A549 (cell line): Measurements from ENCODE around the gene EXOC1. TPM values are rescaled to one million over a fixed set of nuclear protein-coding genes. Genes with fewer than 3 reads are reported as not detected.
A peak's percentile ranks its signal among the peaks of the same experiment; 100 is the strongest.

Experiments used
- ATAC-seq, 2 experiments: fragments of 200-7000 bp in 1 of 2; fragments of >200 bp in 1 of 2; cut with Nextera tagmentation in 1 of 2; cut with Tn5 transposase in 1 of 2; 3 replicates each; pipeline versions ENCODE4 v1.8.0 to v1.9.1; 2018 to 2020; ENCODE audit warnings: mild to moderate bottlenecking in 1 of 2, moderate library complexity in 1 of 2
- CTCF ChIA-PET: fragments of 300-600 bp; sonication (Branson Sonifier 250); formaldehyde crosslinking; extraction: SDS; loops from one replicate; lab custom pipeline; 2021; ENCODE audit warnings: antibody characterized with exemption, inconsistent platforms; lab: Yijun Ruan, JAX
- POLR2A ChIA-PET: fragments of 350-600 bp; formaldehyde crosslinking; extraction: SDS; loops from one replicate; lab custom pipeline; 2021; ENCODE audit warnings: antibody characterized with exemption, inconsistent platforms; lab: Yijun Ruan, JAX
- DNase-seq, 2 experiments: peaks; one replicate each; pipeline versions ENCODE4 v3.0.0 to v3.0.0-alpha.2; 2011 to 2016; ENCODE audit warnings: low read depth in 1 of 2, low spot score in 1 of 2
- FAIRE-seq: peaks from 2 replicates; lab custom pipeline; 2011; peaks lifted over from hg19 to GRCh38; lab: Jason Lieb, UNC
- H3K27ac ChIP-seq, 2 experiments: fragments of >200 bp; sonication (Bioruptor Twin); formaldehyde crosslinking; 3 replicates each; pipeline ENCODE4 v1.5.1; 2016 to 2017
- H3K4me1 ChIP-seq: fragments of >200 bp; sonication (Bioruptor Twin); formaldehyde crosslinking; 3 replicates; pipeline ENCODE4 v1.6.1; 2016
- H3K4me2 ChIP-seq: fragments of >200 bp; sonication (Bioruptor Twin); formaldehyde crosslinking; 3 replicates; pipeline ENCODE4 v1.6.1; 2016
- H3K4me3 ChIP-seq: fragments of >200 bp; sonication (Bioruptor Twin); formaldehyde crosslinking; 3 replicates; pipeline ENCODE4 v1.5.1; 2016
- H3K9me3 ChIP-seq: fragments of >200 bp; sonication (Bioruptor Twin); formaldehyde crosslinking; 3 replicates; pipeline ENCODE4 v1.6.1; 2016
- ATOH8 ChIP-seq: fragments of 250-450 bp; sonication (Bioruptor Pico); IDR thresholded peaks from 2 replicates; pipeline ENCODE4 v1.5.0; 2020; ENCODE audit warnings: low read depth, mild to moderate bottlenecking, moderate library complexity
- BHLHE40 ChIP-seq: IDR thresholded peaks from 2 replicates; pipeline ENCODE4 v1.6.1; 2012; ENCODE audit warnings: low read depth, low read length, inconsistent platforms
- CHD2 ChIP-seq: fragments of 150-350 bp; IDR thresholded peaks from 2 replicates; pipeline ENCODE4 v1.6.1; 2014; ENCODE audit warnings: low read length; ENCODE audit not compliant: partially characterized antibody
- CHD4 ChIP-seq: fragments of 200-600 bp; sonication (generic); IDR thresholded peaks from 2 replicates; pipeline ENCODE4 v1.6.1; 2016; ENCODE audit warnings: antibody characterized with exemption, mild to moderate bottlenecking, borderline replicate concordance
- CTCF ChIP-seq: fragments of >200 bp; sonication (Bioruptor Twin); formaldehyde crosslinking; IDR thresholded peaks from 3 replicates; pipeline ENCODE4 v1.5.1; 2016
- EHF ChIP-seq: fragments of 250-450 bp; sonication (Bioruptor Pico); IDR thresholded peaks from 2 replicates; pipeline ENCODE4 v1.5.0; 2020; ENCODE audit warnings: mild to moderate bottlenecking
- EHMT2 ChIP-seq: fragments of 200-600 bp; sonication (generic); IDR thresholded peaks from 2 replicates; pipeline ENCODE4 v1.6.1; 2016; ENCODE audit warnings: antibody characterized with exemption, low read depth, mild to moderate bottlenecking, moderate library complexity
- FOXS1 ChIP-seq: fragments of 250-450 bp; sonication (Bioruptor Pico); IDR thresholded peaks from 2 replicates; pipeline ENCODE4 v1.5.0; 2020; ENCODE audit warnings: mild to moderate bottlenecking, moderate library complexity
- GATA3 ChIP-seq: IDR thresholded peaks from 2 replicates; pipeline ENCODE4 v1.6.1; 2012; ENCODE audit warnings: borderline replicate concordance
- HDAC2 ChIP-seq: fragments of 200-600 bp; sonication (generic); IDR thresholded peaks from 2 replicates; pipeline ENCODE4 v1.6.1; 2016
- HEYL ChIP-seq: fragments of 250-450 bp; sonication (Bioruptor Pico); IDR thresholded peaks from 2 replicates; pipeline ENCODE4 v1.8.0; 2021; ENCODE audit warnings: mild to moderate bottlenecking, moderate library complexity
- HOXB5 ChIP-seq: fragments of 250-450 bp; sonication (Bioruptor Pico); IDR thresholded peaks from 2 replicates; pipeline ENCODE4 v1.5.0; 2020; ENCODE audit warnings: mild to moderate bottlenecking, moderate library complexity
- KDM1A ChIP-seq: fragments of 200-600 bp; sonication (generic); IDR thresholded peaks from 2 replicates; pipeline ENCODE4 v1.6.1; 2016; ENCODE audit warnings: low read depth, mild to moderate bottlenecking
- KDM5A ChIP-seq: fragments of 200-600 bp; sonication (generic); IDR thresholded peaks from 2 replicates; pipeline ENCODE4 v1.6.1; 2016; ENCODE audit warnings: antibody characterized with exemption, mild to moderate bottlenecking
- MAZ ChIP-seq: fragments of 150-350 bp; IDR thresholded peaks from 2 replicates; pipeline ENCODE4 v1.6.1; 2014; ENCODE audit warnings: antibody characterized with exemption, low read depth, low read length, borderline replicate concordance
- MYC ChIP-seq: IDR thresholded peaks from 2 replicates; pipeline ENCODE4 v1.6.1; 2012; ENCODE audit warnings: mild to moderate bottlenecking, inconsistent platforms, low read length, improper control_type of control experiment, borderline replicate concordance
- NFE2L2 ChIP-seq: fragments of 150-350 bp; conservative IDR thresholded peaks from 2 replicates; pipeline ENCODE4 v1.6.1; 2014; ENCODE audit warnings: low read length
- PBX3 ChIP-seq: IDR thresholded peaks from 2 replicates; pipeline ENCODE4 v1.6.1; 2012
- POLR2A ChIP-seq: IDR thresholded peaks from 2 replicates; pipeline ENCODE4 v1.6.1; 2012; ENCODE audit warnings: mild to moderate bottlenecking, low read length
- POLR2AphosphoS2 ChIP-seq: conservative IDR thresholded peaks from 2 replicates; pipeline ENCODE4 v1.6.1; 2012; ENCODE audit warnings: low read length, improper control_type of control experiment, inconsistent platforms
- RFX5 ChIP-seq: fragments of 450-650 bp; IDR thresholded peaks from 2 replicates; pipeline ENCODE4 v1.7.1; 2014; ENCODE audit warnings: antibody characterized with exemption, mild to moderate bottlenecking, moderate library complexity
- SMC3 ChIP-seq: fragments of >200 bp; sonication (Bioruptor Twin); formaldehyde crosslinking; IDR thresholded peaks from 3 replicates; pipeline ENCODE4 v1.6.1; 2018; ENCODE audit warnings: inconsistent platforms
- TFCP2L1 ChIP-seq: fragments of 250-450 bp; sonication (Bioruptor Pico); IDR thresholded peaks from 2 replicates; pipeline ENCODE4 v1.5.0; 2021; ENCODE audit warnings: mild to moderate bottlenecking
- ZC3H11A ChIP-seq: fragments of 450-650 bp; IDR thresholded peaks from 2 replicates; pipeline ENCODE4 v1.6.1; 2014; ENCODE audit warnings: antibody characterized with exemption, mild to moderate bottlenecking
- ZNF302 ChIP-seq: fragments of 250-450 bp; sonication (Bioruptor Pico); IDR thresholded peaks from 2 replicates; pipeline ENCODE4 v1.9.0; 2021; ENCODE audit warnings: inconsistent platforms, mild to moderate bottlenecking, moderate library complexity
- ZSCAN20 ChIP-seq: fragments of 250-450 bp; sonication (Bioruptor Pico); IDR thresholded peaks from 2 replicates; pipeline ENCODE4 v1.8.0; 2022; ENCODE audit warnings: mild to moderate bottlenecking, moderate library complexity
- WGBS: methylation state at CpG from one replicate; pipeline ENCODE4 v1.1.6; 2017; ENCODE audit errors: missing lambda C conversion rate; 5-methylcytosine and 5-hydroxymethylcytosine counted together
- polyA plus RNA-seq, 4 experiments: library from polyadenylated mRNA; depleted of rRNA in 3 of 4; stranded (reverse); fragments of >200 nt; fragmentation: RNase III in 1 of 4; extraction: RNeasy Plus Mini Kit Qiagen cat#74134 plus additional on column Dnase treatment in 1 of 4; gene quantifications; 2 replicates in 3 of 4; 3 replicates in 1 of 4; pipeline ENCODE4 v1.2.3, GENCODE V29; 2011 to 2017
- TF ChIP-seq, protein P1 (sequence below): fragments of 200-600 bp; sonication (generic); IDR thresholded peaks from 2 replicates; pipeline ENCODE4 v1.6.1; 2016; ENCODE audit warnings: antibody characterized with exemption, mild to moderate bottlenecking, moderate library complexity

The EXOC1 gene
- polyA plus RNA-seq, 2 of the 4 experiments (the other 2 are of a cell fraction) = 12.8 to 22.4 TPM

GRCh38 chr4:55854129-55854528 lies 681 bp downstream of the EXOC1 start:
- Histone ChIP-seq H3K27ac (peak overlapping the region; percentile 79 to 96), H3K4me1 (peaks cover 3% of the 10 kb centered on the region; the same call in 2 of the 3 replicates), H3K4me3 (peak overlapping the region; percentile 73), H3K4me2 (peak overlapping the region; percentile 91), H3K9me3 (no peaks in the 10 kb centered on the region)
- WGBS = 8% methylated on average over 6 of the region's 7 CpGs
- ChIA-PET CTCF (interaction anchor here (1.5 to 1.6 kb wide), 2 partner anchors 13 to 409 kb away, joined by 3 to 4 read pairs; no protein-coding TSS in a partner anchor), POLR2A (interaction anchor here (1.8 kb wide), 1 partner anchor 12 kb away, joined by 7 read pairs; no protein-coding TSS in a partner anchor)
- peak in 1 of 2 experiments; percentile 55; a peak in 3 of 6 replicates for ATAC-seq
- no peak for FAIRE-seq
- DNase-seq = no peak
- TF ChIP-seq KDM5A = no peak
- no peak for TF ChIP-seq KDM1A
- no peak for TF ChIP-seq NFE2L2

GRCh38 chr4:55857586-55857985 lies 4.1 kb downstream of the EXOC1 start:
- FAIRE-seq = no peak
- ATAC-seq = no peak

DNA sequence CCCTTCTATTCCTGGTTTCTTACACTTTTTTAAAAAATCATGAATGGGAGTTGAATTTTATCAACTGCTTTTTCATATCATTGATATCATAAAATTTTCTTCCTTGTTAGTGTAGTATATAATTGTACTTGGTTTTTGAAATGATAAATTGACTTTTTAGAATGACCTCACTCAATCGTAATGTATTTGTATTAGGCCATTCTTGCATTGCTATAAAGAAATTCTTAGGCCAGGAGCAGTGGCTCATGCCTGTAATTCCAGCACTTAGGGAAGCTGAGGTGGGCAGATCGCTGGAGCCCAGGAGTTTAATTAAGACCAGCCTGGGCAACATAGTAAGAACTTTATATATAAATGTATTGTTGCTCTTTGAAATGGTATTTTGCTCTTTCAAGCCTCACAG lies 6.3 kb downstream of the EXOC1 start:
- ATAC-seq = no peak
- peaks cover under 1% of the 10 kb centered on the region; the same call in 2 of the 3 replicates for H3K4me1 ChIP-seq
- H3K4me2 ChIP-seq = no peak overlapping the region
- 89% methylated on average over 2 of the region's 2 CpGs for WGBS
- no peaks in the 10 kb centered on the region for H3K9me3 ChIP-seq
- H3K27ac ChIP-seq = no peak overlapping the region
- ChIA-PET POLR2A (no interaction called here), CTCF (no interaction called here)
- FAIRE-seq = no peak
- no peak overlapping the region for H3K4me3 ChIP-seq
- no peak for DNase-seq
- TF ChIP-seq, protein P1, sequence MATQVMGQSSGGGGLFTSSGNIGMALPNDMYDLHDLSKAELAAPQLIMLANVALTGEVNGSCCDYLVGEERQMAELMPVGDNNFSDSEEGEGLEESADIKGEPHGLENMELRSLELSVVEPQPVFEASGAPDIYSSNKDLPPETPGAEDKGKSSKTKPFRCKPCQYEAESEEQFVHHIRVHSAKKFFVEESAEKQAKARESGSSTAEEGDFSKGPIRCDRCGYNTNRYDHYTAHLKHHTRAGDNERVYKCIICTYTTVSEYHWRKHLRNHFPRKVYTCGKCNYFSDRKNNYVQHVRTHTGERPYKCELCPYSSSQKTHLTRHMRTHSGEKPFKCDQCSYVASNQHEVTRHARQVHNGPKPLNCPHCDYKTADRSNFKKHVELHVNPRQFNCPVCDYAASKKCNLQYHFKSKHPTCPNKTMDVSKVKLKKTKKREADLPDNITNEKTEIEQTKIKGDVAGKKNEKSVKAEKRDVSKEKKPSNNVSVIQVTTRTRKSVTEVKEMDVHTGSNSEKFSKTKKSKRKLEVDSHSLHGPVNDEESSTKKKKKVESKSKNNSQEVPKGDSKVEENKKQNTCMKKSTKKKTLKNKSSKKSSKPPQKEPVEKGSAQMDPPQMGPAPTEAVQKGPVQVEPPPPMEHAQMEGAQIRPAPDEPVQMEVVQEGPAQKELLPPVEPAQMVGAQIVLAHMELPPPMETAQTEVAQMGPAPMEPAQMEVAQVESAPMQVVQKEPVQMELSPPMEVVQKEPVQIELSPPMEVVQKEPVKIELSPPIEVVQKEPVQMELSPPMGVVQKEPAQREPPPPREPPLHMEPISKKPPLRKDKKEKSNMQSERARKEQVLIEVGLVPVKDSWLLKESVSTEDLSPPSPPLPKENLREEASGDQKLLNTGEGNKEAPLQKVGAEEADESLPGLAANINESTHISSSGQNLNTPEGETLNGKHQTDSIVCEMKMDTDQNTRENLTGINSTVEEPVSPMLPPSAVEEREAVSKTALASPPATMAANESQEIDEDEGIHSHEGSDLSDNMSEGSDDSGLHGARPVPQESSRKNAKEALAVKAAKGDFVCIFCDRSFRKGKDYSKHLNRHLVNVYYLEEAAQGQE = no peak
- TF ChIP-seq CHD4 = no peak
- TF ChIP-seq ZC3H11A = no peak
- TF ChIP-seq MYC = no peak
- TF ChIP-seq CHD2 = no peak
- no peak for TF ChIP-seq HEYL
- no peak for TF ChIP-seq PBX3
- no peak for TF ChIP-seq POLR2AphosphoS2
- TF ChIP-seq HOXB5 (CRISPR knock-in tag) = no peak
- TF ChIP-seq ATOH8 = no peak
- TF ChIP-seq FOXS1 = no peak
- TF ChIP-seq EHMT2 = no peak
- no peak for TF ChIP-seq SMC3
- TF ChIP-seq MAZ = no peak
- no peak for TF ChIP-seq ZSCAN20 (CRISPR knock-in tag)
- no peak for TF ChIP-seq GATA3

More at GRCh38 chr4:55857586-55857985, 4.1 kb downstream of the EXOC1 start:
- Histone ChIP-seq H3K4me2 (no peak overlapping the region), H3K4me3 (no peak overlapping the region), H3K27ac (no peak overlapping the region)
- TF ChIP-seq RFX5 = no peak
- no peak for TF ChIP-seq EHF (CRISPR knock-in tag)
- TF ChIP-seq EHMT2 = no peak
- TF ChIP-seq POLR2A = no peak
- no peak for TF ChIP-seq HDAC2
- TF ChIP-seq ZNF302 = no peak
- no peak for TF ChIP-seq MAZ
- no peak for TF ChIP-seq TFCP2L1 (CRISPR knock-in tag)
- TF ChIP-seq HEYL = no peak
- TF ChIP-seq BHLHE40 = no peak
- no peak for TF ChIP-seq HOXB5 (CRISPR knock-in tag)
- TF ChIP-seq SMC3 = no peak
- no peak for TF ChIP-seq CTCF
- TF ChIP-seq, all 56 proteins: peak for 0
- H3K9me3 ChIP-seq = no peaks in the 10 kb centered on the region
- WGBS = 95% methylated on average over 1 of the region's 1 CpG
- ChIA-PET POLR2A (interaction anchor here (0.6 kb wide), 1 partner anchor 503 kb away, joined by 3 read pairs; no protein-coding TSS in a partner anchor), CTCF (interaction anchor here (1.3 kb wide), 1 partner anchor 443 kb away, joined by 3 read pairs; no protein-coding TSS in a partner anchor)
- peaks cover 3% of the 10 kb centered on the region; the same call in 2 of the 3 replicates for H3K4me1 ChIP-seq
- DNase-seq = no peak
